A673 (cell line): Measurements from ENCODE around the gene DUSP5. TPM values are rescaled to one million over a fixed set of nuclear protein-coding genes. Genes with fewer than 3 reads are reported as not detected.

ENCODE experiments used
- BruUV-seq: library from RNA; stranded (reverse); fragments of 400-500 nt; replicated peaks from 2 replicates; lab custom pipeline; 2021; lab: Mats Ljungman, UMichigan
- CTCF ChIA-PET: fragments of 300-600 bp; sonication (Branson Sonifier 250); formaldehyde crosslinking; loops from one replicate; lab custom pipeline; 2022; ENCODE audit warnings: antibody characterized with exemption; lab: Charles Lee
- POLR2A ChIA-PET: fragments of 300-600 bp; sonication (Branson Sonifier 250); formaldehyde crosslinking; loops from one replicate; lab custom pipeline; 2022; ENCODE audit warnings: antibody characterized with exemption; ENCODE audit not compliant: low non-redundant PET; lab: Charles Lee
- DNase-seq: peaks from one replicate; pipeline ENCODE4 v3.0.0-alpha.2; 2015; ENCODE audit warnings: low spot score
- H3K27ac ChIP-seq: fragments of 200-600 bp; sonication (generic); 2 replicates; pipeline ENCODE4 v1.5.1; 2016; ENCODE audit warnings: mixed run types, low read depth, mild to moderate bottlenecking, mixed read lengths, antibody characterized with exemption, low read length; ENCODE audit not compliant: poor library complexity, severe bottlenecking
- H3K27me3 ChIP-seq: fragments of 200-600 bp; sonication (generic); replicated peaks from 2 replicates; pipeline ENCODE4 v1.6.1; 2017; ENCODE audit warnings: mixed run types, low read depth, mild to moderate bottlenecking, mixed read lengths, antibody characterized with exemption, low read length; ENCODE audit not compliant: insufficient read depth, poor library complexity
- H3K36me3 ChIP-seq: fragments of 200-600 bp; sonication (generic); 2 replicates; pipeline ENCODE4 v1.6.1; 2016; ENCODE audit warnings: mixed run types, mild to moderate bottlenecking, mixed read lengths, antibody characterized with exemption, low read length; ENCODE audit not compliant: insufficient read depth, poor library complexity, severe bottlenecking
- H3K4me1 ChIP-seq: fragments of 200-600 bp; sonication (generic); 2 replicates; pipeline ENCODE4 v1.6.1; 2017; ENCODE audit warnings: mixed run types, mild to moderate bottlenecking, mixed read lengths, antibody characterized with exemption, low read length; ENCODE audit not compliant: insufficient read depth, poor library complexity, severe bottlenecking
- H3K4me3 ChIP-seq: fragments of 200-600 bp; sonication (generic); 2 replicates; pipeline ENCODE4 v1.5.1; 2016; ENCODE audit warnings: low read depth, mixed run types, mild to moderate bottlenecking, mixed read lengths, low read length; ENCODE audit not compliant: poor library complexity, severe bottlenecking
- H3K9me3 ChIP-seq: fragments of 200-600 bp; sonication (generic); 2 replicates; pipeline ENCODE4 v1.6.1; 2016; ENCODE audit warnings: mixed run types, low read depth, mild to moderate bottlenecking, mixed read lengths, antibody characterized with exemption, low read length; ENCODE audit not compliant: poor library complexity, severe bottlenecking
- CTCF ChIP-seq: fragments of 300-800, 200-600 bp; sonication (generic); conservative IDR thresholded peaks from 2 replicates; pipeline ENCODE4 v1.5.1; 2017; ENCODE audit warnings: low read depth, mild to moderate bottlenecking, antibody characterized with exemption, low read length, moderate library complexity, mixed read lengths
- EZH2 ChIP-seq: fragments of 200-600 bp; sonication (generic); IDR thresholded peaks from 2 replicates; pipeline ENCODE4 v1.6.1; 2017; ENCODE audit warnings: borderline replicate concordance, low read depth, mild to moderate bottlenecking, mixed read lengths, antibody characterized with exemption, low read length; ENCODE audit not compliant: poor library complexity, severe bottlenecking
- intact Hi-C: fragments of 100-400 bp; cut with micrococcal nuclease; formaldehyde crosslinking; loops from one replicate; pipeline ENCODE4 v1.10.0; 2022; ENCODE audit not compliant: unreplicated experiment
- total RNA-seq: library from RNA; stranded (reverse); gene quantifications from 2 replicates; pipeline ENCODE4 v1.2.3, GENCODE V29; 2021

The DUSP5 gene
- total RNA-seq, 1 experiment from 2014 or later = 29.3 TPM

DNA sequence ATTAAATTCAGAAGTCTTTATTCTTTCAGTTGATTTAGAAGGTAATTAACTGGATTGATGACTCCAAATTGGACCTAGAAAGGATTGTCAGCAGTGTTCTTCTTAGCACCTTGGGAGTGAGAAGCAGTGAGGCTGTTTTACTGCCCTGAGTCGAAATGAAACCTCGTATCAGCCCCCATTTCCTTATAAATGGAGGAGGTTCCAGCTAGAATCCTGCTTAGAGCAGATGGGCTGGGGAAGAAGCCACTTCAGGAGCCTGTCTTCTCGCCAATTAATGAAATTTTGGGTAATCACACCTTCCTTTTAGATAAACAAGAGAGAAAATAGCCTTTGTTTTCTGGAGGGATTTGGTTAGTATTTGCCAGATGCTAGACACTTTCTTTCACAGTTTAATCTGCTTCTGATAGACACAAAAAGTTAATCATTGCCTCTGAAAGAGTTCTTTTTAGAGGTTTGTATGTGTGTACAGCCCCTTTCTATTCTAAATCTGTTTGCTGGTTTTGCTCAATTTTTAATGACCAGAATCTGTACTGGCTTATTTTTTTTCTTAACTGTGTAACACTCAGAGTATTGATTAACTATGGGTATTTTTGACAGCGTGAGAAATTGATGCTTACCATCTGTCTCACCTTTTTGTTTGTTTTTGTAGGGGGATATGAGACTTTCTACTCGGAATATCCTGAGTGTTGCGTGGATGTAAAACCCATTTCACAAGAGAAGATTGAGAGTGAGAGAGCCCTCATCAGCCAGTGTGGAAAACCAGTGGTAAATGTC lies 4.6 kb downstream of the DUSP5 start:
- peaks cover 56% of the 10 kb centered on the region for H3K4me1 ChIP-seq
- BruUV-seq = no TSS peak

DNA sequence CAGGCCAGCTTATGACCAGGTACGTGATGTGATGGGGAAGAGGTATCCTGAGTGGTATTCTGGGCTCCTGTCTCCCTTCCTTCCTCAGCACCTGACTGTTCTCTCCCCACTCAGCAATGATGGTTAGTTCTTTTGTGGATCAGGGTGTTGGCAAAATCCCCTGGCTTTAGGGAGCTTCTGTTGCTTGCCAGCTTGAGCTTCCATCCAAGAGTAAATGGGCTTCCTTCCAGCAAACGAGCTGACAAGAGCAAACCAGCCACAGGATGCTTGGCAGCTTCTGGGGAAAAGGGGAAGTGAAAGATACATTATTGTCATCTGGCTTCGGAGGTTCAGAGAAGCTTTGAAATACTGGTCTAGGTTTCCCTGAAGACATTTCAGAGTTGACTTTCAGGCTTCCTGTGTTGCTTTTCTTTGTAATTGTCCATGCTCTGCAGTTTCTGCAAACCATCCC lies 5.2 kb downstream of the DUSP5 start:
- DNase-seq = peak; percentile 72
- Histone ChIP-seq H3K9me3 (no peaks in the 10 kb centered on the region), H3K4me3 (no peak overlapping the region), H3K27me3 (no peaks in the 10 kb centered on the region), H3K36me3 (peaks cover 39% of the 10 kb centered on the region), H3K27ac (peak overlapping the region; percentile 41), H3K4me1 (peaks cover 56% of the 10 kb centered on the region)
- intact Hi-C loops = no loop called here
- ChIA-PET POLR2A (no interaction called here), CTCF (no interaction called here)
- TF ChIP-seq CTCF = no peak
- no peak for TF ChIP-seq EZH2
- BruUV-seq = no TSS peak

More for the DNA sequence above, 4.6 kb downstream of the DUSP5 start:
- POLR2A ChIA-PET = no interaction called here
- TF ChIP-seq CTCF (no peak), EZH2 (no peak)
- Histone ChIP-seq H3K9me3 (no peaks in the 10 kb centered on the region), H3K4me3 (peak overlapping the region; percentile 69), H3K27ac (peak overlapping the region; percentile 89), H3K27me3 (no peaks in the 10 kb centered on the region), H3K36me3 (peaks cover 32% of the 10 kb centered on the region)
- intact Hi-C loops = no loop called here
- no peak for DNase-seq
- CTCF ChIA-PET = no interaction called here

GRCh38 chr10:110503528-110504110 lies 5.9 kb downstream of the DUSP5 start:
- DNase-seq = no peak
- Histone ChIP-seq H3K27ac (peak overlapping the region; percentile 41), H3K4me3 (no peak overlapping the region)

More at GRCh38 chr10:110503528-110504110, 5.9 kb downstream of the DUSP5 start:
- POLR2A ChIA-PET = no interaction called here
- no peaks in the 10 kb centered on the region for H3K27me3 ChIP-seq
- intact Hi-C loops = no loop called here
- H3K9me3 ChIP-seq = no peaks in the 10 kb centered on the region
- H3K4me1 ChIP-seq = peaks cover 63% of the 10 kb centered on the region
- CTCF ChIA-PET = no interaction called here
- peaks cover 45% of the 10 kb centered on the region for H3K36me3 ChIP-seq
- TF ChIP-seq EZH2 (no peak), CTCF (no peak)
- no TSS peak for BruUV-seq
